SK-MEL-5 (cell line): ENCODE data around the gene CCDC188. TPM values are rescaled to one million over a fixed set of nuclear protein-coding genes. Genes with fewer than 3 reads are reported as not detected.

Source experiments
- DNase-seq: peaks from one replicate; pipeline ENCODE4 v3.0.0-alpha.2; 2016; ENCODE audit warnings: low read depth, low spot score
- in situ Hi-C: cut with HindIII; loops from 2 replicates; pipeline ENCODE4 v1.10.0; 2016; ENCODE audit warnings: low sequenced_read_pairs, high pct_unique_total_duplicates, low pct_unique_long_range_greater_than_20kb
- total RNA-seq: library from RNA; depleted of rRNA; stranded (reverse); fragments of >200 nt; shearing (Covaris generic); gene quantifications from 2 replicates; pipeline ENCODE4 v1.2.3, GENCODE V29; 2014

CCDC188 gene
- total RNA-seq, 1 experiment from 2014 or later = not detected

GRCh38 chr22:20130731-20131596, 19.9 kb downstream of the CCDC188 start:
- peak; percentile 83 for DNase-seq

GRCh38 chr22:20130319-20130718, 20.5 kb downstream of the CCDC188 start:
- in situ Hi-C loops = no loop called here
- DNase-seq = no peak

More at GRCh38 chr22:20130731-20131596, 19.9 kb downstream of the CCDC188 start:
- in situ Hi-C loops = no loop called here

GRCh38 chr22:20129747-20130014, 21.2 kb downstream of the CCDC188 start:
- DNase-seq = no peak
- in situ Hi-C loops = no loop called here

DNA sequence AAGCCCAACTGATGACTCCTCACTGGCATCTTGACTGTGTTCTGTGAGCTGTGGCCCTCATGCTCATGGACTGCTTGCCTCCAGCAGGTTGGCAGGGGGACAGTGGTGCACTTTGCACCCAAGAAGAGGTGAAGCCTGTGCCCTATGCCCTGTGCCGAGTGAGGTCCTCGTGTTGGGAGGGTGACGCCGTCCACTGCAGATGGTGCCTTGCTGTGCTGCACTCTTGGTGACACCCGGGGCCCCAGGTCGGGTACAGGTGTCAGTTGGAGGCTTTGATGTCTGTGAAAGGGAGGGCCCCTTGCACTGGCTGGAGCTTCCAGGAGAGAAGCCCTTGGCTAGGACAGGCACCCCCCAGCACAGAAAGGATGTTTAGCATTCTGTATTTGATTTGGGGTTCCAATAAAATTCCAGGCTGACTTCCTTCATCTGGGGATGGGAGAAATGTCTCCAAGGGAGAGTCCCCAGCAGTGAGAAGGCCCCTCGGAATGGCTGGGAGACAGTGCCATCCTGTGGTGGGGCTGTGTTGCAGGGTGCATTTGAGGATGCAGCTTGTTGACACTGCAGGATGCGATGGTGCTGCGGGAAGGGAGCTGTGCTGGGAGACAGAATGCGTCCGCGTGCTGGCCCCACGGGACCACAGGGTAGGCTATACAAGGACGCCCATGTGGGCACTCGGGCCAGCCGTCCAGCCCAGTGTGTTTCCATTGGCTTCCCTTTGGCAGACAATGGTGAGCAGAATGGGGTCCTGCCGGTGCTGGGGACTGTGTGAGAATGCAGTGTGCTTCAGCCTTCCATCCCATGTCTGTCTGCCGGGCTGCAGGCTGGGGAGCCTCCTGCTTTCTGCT, 21.7 kb downstream of the CCDC188 start:
- peak; percentile 77 for DNase-seq
- in situ Hi-C loops = no loop called here

DNA sequence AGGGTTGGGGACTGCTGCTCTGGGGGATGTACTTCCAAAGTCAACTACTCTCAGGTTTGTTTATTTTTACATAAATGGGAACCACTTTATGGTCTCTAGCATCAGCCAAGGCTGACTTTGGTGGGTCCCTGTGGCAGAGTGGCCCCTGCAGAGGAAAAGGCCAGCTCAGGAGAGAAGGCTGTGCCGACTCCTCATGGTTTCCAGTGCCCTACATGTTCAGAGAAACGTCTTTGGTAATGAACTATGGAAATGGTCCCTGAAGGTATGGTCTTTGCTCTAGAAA, 22.3 kb downstream of the CCDC188 start:
- in situ Hi-C loops = no loop called here
- DNase-seq = no peak

DNA sequence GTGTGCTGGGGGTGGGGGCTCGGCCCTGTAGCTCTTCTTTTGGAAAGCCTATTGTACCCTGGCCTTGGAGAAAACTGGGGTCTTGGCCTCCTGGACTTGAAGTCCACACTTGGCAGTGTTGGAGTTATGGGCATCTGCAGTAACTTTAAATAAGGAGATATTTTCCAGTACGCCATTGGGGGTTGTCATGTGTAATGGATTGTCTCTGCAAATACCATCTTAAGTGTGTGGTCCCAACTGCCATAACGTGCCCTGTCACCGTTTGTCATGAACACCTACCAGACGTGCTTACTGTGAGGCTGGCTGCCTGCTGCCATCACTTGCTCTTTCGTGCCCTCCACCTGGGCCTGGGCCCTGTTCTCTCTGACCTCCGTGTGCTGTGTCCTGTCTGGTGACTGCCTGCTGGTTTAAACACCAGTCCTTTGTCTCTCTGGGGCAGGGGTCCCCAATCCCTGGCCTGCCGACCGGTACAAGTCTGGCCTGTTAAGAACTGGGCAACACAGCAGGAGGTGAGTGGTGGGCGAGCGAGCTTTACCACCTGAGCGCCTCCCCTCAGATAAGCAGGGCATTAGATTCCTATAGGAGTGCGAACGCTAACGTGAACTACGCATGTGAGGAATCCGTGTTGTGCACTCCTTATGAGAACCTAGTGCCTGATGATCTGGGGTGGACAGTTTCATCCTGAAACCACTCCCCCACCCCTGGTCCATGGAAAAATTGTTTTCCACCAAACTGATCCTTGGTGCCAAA, 22.8 kb downstream of the CCDC188 start:
- no peak for DNase-seq
- in situ Hi-C loops = no loop called here

DNA sequence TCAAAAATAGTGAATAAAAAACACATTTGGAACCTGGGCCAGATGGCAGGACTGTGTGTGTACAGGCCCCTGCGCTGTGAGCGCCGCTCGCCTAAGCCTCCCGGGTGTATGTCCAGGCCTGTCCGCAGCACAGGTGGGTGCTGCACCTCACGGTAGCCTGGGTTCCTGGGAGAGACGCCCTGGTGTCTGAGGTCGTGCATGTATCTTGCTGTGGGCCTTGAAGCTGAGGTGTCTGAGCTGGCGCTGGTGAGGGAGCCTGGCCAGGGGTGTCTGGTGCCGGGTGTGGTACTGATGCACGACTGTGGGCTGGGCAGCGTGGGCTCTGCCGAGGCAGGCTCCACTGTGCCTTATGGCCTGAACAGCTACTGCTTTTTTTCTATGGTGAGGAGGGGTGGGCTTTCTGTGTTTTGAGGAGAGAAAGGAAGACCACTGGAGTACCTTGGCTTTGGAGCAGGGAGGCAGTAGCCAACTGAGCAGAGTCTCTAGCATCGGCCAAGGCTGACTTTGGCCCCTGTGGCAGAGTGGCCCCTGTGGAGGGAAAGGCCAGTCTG, 23.5 kb downstream of the CCDC188 start:
- no peak for DNase-seq
- in situ Hi-C loops = no loop called here

DNA sequence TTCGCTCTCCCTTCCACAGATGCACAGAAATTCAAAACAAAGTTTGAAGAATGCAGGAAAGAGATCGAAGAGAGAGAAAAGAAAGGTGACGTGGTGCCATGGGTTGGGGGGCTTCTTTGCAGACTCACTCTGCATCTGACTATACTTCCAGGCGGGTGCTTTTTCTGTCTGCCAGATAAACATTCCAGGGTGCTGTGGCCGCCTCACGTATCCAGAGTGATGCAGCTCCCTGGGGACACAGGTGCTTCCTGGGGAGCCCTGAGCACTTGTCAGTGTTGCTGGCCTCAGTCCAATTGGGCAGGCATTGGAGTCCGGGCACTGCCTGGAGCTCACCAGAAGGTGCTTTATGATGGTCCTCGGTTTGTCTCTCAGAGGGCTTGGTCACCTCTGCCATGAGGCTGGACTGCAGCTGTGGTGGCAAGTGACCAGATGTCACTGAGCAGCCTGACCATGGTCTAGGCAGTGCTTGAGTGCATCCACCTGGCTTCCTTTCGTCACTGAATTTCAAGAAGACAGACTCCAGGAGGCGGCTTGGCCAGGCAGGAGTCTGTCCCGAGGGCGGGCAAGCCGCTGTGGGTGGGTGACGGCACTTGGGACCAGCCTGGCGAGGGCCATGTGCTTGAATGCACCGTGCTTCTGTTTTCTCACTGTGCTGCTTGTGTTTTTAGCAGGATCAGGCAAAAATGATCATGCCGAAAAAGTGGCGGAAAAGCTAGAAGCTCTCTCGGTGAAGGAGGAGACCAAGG, 24.4 kb downstream of the CCDC188 start:
- in situ Hi-C loops = no loop called here
- DNase-seq = no peak

DNA sequence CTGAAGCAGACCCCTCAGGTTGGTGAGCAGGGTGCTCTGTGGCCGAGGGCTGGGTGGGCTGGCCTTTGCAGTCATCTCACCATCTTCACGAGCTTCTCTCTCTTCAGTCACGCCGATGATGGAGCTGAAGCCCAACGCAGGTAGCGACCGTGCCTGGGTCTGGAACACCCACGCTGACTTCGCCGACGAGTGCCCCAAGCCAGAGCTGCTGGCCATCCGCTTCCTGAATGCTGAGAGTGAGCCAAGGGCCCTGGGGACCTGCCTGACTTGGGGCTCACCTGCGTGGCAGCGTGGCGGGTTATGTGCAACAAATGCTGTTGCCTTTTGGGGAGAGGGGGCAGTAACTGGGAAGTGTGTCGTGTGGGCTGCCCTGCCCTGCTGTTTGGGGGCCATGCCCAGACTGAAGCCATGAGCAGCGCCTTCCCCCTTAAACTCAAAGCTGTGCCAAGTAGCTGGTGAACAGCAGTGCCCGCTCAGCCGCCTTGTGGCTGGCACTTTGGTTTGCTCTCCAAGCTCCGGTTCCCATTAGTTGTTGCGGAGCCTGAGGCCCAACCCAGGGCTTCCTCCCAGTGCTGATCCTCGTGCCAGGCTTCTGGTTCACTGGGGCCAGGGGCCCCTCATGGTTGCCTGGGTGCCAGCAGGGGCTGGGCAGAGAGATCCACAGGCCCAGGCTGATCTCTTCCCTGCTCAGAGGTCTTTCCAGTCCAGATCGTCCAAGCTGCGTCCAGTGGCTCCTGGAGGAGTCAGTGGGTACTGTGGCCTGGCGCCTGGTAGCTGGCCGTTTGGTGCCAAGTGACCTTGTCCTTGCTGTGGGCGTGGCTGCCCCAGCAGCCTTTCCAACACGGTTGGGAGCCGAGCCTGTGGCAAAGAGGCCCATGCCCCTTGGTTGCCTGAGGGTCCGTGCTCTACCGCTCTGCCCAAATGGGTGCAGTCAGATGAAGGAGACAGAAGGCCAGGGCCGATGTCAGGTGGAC, 25.4 kb downstream of the CCDC188 start:
- in situ Hi-C loops = no loop called here
- DNase-seq = no peak

DNA sequence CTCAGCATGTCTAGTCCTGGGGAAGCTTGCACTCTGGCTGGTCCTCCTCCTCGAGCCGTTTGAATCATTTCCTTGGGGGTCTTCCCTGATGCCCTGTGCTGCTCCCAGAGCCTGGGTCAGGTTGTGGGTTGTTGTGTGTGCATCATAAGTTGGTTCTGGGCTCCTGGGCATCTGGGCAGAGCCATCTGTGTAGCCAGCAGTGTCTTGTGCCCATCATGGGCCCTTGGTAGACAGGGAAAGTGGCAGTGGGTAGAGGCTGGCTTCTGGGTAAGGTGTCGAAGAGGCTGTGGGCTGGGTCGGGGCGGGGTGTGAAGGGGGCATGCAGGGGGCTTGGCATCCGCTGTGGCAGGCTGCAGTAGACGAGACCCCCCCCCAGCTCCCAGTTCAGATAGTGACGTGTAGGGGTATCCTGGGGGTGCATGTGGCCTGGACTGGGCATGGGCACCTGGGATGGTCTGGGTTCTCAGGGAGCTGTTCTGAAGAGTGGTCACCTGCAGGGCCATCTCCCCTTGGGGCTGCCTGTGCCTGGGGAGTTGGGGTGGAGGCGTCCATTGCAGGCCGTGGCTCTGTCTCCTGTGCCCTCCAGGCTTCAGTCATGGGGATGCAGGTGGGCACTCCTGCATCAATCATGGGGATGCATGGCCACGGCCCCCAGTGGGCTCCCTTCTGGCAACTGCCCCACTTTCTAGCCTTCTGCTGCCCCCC, 26.6 kb downstream of the CCDC188 start:
- DNase-seq = no peak
- in situ Hi-C loops = no loop called here

GRCh38 chr22:20123366-20124082, 27.3 kb downstream of the CCDC188 start:
- in situ Hi-C loops = no loop called here
- DNase-seq = no peak

DNA sequence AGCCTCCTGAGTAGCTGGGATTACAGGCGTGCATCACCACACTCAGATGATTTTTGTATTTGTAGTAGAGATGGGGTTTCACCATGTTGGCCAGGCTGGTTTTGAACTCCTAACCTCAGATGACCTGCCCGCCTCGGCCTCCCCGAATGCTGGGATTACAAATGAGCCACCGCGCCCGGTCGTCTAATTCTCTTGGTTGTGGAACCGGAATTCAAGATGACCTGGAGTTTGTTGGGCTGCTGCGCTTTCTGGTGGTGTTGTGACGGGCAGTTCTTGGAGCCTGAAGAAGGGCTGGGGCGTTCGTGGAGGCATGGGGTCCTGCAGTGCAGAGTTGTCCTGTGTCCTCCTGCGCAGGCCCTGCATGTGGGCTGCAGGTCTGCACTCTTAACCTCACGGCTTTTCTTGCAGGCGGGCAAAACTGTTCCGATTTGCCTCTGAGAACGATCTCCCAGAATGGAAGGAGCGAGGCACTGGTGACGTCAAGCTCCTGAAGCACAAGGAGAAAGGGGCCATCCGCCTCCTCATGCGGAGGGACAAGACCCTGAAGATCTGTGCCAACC, 28.9 kb downstream of the CCDC188 start:
- in situ Hi-C loops = no loop called here
- DNase-seq = no peak

DNA sequence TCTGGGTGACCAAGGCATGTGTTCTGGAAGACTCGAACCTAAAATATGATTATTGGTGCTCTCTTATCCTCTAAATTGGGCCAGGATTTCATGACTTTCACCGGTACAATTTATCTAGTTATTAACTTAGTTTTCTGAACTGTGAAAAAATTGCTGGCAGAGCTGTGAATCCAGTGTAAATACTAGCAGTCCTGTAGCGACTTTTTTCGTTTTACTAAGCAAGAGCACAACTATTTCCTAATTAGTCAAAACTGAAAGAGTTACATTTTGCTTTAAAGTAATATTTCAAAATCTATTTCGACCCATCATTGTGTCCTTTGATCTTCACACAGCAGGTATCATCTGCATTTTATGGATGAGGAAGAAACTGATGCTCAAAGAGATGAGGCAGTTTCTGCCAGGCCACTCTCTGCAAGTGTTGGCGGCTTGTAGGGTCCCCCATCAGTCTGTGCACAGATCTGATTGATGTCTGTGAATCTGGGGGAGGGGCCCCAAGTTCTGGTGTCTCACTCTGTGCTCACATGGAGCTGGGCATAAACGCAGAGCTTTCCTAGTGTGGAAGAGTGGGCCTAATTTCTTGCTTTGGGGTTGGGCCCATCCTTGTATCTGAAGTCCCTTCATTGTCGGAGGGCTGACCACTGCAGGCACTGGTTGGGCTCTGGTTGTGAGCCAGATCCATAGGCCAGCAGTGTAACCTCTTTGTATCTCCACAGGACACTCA, 32.4 kb downstream of the CCDC188 start:
- in situ Hi-C loops = no loop called here
- no peak for DNase-seq

DNA sequence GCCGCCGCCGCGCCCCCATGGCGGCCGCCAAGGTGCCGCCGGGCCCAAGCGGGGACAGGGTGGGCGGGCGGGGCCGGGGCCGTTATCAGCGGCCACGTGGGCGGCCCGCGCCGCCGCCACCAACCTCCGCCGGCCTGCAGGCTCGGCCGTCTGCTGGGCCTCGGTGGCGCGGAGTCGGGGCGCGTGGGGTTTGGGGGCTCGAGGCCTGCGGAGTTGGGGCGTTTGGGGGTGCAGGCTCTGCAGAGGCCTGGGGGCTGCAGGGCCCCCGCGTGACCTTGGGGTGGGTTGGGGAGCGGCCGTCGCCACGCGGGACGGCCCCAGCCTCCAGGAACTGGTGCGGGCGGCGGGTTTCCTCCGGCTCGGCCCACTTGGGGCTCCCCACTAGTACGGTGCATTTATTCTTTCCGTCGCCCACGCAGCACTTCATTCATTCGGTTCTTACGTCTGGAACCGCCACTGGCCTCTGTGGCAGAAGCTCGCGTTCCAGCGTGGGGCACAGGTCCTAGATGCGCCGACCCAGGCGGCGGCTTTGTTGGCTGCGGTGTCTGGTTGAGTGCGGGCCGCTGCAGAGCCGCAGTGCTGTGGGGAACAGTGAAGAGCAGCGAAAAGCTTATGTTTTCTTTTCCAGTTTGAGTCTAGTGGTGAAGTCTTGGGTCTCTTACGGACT, 33.1 kb downstream of the CCDC188 start:
- no peak for DNase-seq
- in situ Hi-C loops = no loop called here
